ENCODE results near the gene FXYD2. TPM values are rescaled to one million over a fixed set of nuclear protein-coding genes. Genes with fewer than 3 reads are reported as not detected.
A peak's percentile ranks its signal among the peaks of the same experiment; 100 is the strongest.

Gene FXYD2
- total RNA-seq, 2 experiments from 2014 or later = 1.7 to 2.1 TPM

DNA sequence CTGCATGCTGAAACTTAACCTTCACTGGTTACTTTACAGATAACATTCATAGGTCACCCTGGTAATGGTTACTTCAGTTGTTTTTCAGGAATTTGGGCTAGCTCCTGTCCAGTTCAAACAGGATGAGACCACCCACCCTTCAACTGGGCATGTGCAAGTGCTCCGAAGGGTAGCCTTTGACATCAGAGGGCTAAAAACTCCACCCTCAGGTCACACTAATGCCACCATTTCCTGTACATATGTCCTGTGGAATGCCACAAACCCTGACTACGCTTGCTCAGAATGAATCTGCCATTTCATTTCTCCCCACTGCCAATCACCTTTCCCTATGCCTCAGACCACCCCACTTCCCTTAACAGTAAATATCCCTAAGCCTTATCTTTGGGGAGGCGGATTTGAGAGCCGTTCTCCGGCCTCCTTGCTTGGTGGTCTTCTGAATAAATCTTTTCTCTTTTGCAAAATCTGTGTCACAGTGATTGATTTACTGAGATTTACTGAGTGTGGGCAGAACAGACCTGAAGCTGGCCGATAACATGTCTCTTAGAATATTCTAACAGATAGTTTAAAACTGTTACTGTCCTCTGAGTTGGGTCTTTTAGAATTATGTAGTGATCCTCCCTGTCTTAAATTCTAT is 25.4 kb upstream of the FXYD2 start:
- peak in 1 of 14 experiments; percentile 41 for DNase-seq
- intact Hi-C loops (cut with DNase I, micrococcal nuclease) = loop anchor here in 1 of 2 experiments (10.0 kb wide), 1 partner anchor 325 kb away; the partner anchor contains the start of gene SCN2B
- Mint-ChIP-seq H3K4me3 (no peak overlapping the region), H3K36me3 (ENCODE audit: low read depth) (no peaks in the 10 kb centered on the region), H3K9me3 (peaks cover 3% of the 10 kb centered on the region), H3K27me3 (peaks cover 4% of the 10 kb centered on the region), H3K4me1 (ENCODE audit: low read depth) (no peaks in the 10 kb centered on the region), H3K27ac (no peak overlapping the region)
- no peak for TF ChIP-seq CTCF (IDR thresholded peaks at IDR 0.05)
- no peak for ATAC-seq (ENCODE audit: poor library complexity)
- H3K27me3 ChIP-seq (ENCODE audit: control insufficient read depth in 1 of 2, insufficient read depth in 2 of 2, low read length in 2 of 2) = no peaks in the 10 kb centered on the region
- H3K4me1 ChIP-seq (ENCODE audit: insufficient read depth, low read length) = peaks cover 6% of the 10 kb centered on the region
- H3K27ac ChIP-seq (ENCODE audit: low read depth in 1 of 2, low read length in 2 of 2) = no peak overlapping the region
- ChIA-PET POLR2A (interaction anchor here (0.7 to 1.1 kb wide), 2 partner anchors 137 to 227 kb away, joined by 3 to 4 read pairs; no protein-coding TSS in a partner anchor), CTCF (interaction anchor here (1.4 to 2.2 kb wide), 2 partner anchors 203 to 204 kb away, joined by 4 to 5 read pairs; no protein-coding TSS in a partner anchor)
- H3K36me3 ChIP-seq (ENCODE audit: insufficient read depth, low read length) = no peaks in the 10 kb centered on the region
- H3K4me3 ChIP-seq (ENCODE audit: low read length) = no peak overlapping the region
- H3K9me3 ChIP-seq (ENCODE audit: control insufficient read depth in 1 of 2, insufficient read depth in 1 of 2, low read length in 2 of 2) = no peaks in the 10 kb centered on the region

DNA sequence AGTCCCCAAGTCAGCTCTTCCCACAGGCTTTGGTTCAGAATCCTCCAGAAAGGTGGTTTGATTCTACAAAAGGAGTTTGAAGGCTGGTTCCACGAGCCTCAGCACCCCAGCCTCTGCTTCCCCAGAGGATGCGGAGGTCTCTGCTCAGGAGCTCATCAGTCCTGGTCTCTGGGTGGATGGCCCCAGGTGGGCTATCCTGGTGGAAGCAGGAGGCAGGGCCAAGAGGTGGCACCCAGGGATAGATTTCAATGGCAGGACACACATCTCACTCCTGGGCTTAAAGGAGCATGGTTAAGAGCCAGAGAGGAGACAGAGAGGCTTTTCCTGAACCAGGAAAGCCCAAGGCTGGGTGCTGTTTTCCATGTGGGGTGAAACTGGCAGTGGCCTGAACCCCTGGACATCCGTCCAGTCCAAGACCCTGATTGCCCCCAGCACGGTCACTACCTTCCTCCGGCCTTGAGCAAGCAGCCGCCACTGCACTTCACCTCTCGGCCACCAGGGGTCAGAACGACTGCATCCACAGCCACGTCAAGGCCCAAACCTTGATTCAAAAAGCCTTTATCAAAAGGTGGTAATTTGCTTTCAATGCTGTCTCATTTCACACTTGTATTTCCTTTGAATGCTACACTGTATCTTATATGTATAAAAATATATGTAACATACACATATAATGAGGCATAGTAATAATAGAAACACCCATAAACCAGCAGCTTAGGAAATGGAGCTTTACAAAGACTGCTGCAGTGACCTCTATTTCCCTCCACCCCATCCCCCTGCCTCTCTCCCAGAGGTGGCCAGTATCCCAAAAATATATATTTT is 19.3 kb upstream of the FXYD2 start:
- ChIA-PET POLR2A (interaction anchor here (0.6 to 1.9 kb wide), 3 partner anchors 201 to 651 kb away, joined by 3 to 10 read pairs (median 5); no protein-coding TSS in a partner anchor), CTCF (interaction anchor here (0.9 to 3.8 kb wide), 9 partner anchors 21 to 209 kb away, joined by 3 to 33 read pairs (median 4); no protein-coding TSS in a partner anchor)
- Histone ChIP-seq H3K36me3 (ENCODE audit: insufficient read depth, low read length) (no peaks in the 10 kb centered on the region), H3K9me3 (ENCODE audit: control insufficient read depth in 1 of 2, insufficient read depth in 1 of 2, low read length in 2 of 2) (no peaks in the 10 kb centered on the region), H3K4me3 (ENCODE audit: low read length) (no peak overlapping the region), H3K27ac (ENCODE audit: low read depth in 1 of 2, low read length in 2 of 2) (no peak overlapping the region), H3K27me3 (ENCODE audit: control insufficient read depth in 1 of 2, insufficient read depth in 2 of 2, low read length in 2 of 2) (no peaks in the 10 kb centered on the region), H3K4me1 (ENCODE audit: insufficient read depth, low read length) (peaks cover 18% of the 10 kb centered on the region)
- Mint-ChIP-seq H3K27me3 (no peaks in the 10 kb centered on the region), H3K36me3 (ENCODE audit: low read depth) (no peaks in the 10 kb centered on the region), H3K4me1 (ENCODE audit: low read depth) (no peaks in the 10 kb centered on the region), H3K27ac (no peak overlapping the region), H3K9me3 (no peaks in the 10 kb centered on the region), H3K4me3 (no peak overlapping the region)
- peak; percentile 98 for TF ChIP-seq CTCF (IDR thresholded peaks at IDR 0.05)
- DNase-seq (peak; percentile 67 to 91 (median 82)), ATAC-seq (ENCODE audit: poor library complexity) (peak; percentile 91)
- intact Hi-C loops (cut with DNase I, micrococcal nuclease) = loop anchor here (1.0 to 10.0 kb wide), 4 partner anchors 37 to 331 kb away; partner anchors contain the start of gene SCN2B (in 1 of the 2)

DNA sequence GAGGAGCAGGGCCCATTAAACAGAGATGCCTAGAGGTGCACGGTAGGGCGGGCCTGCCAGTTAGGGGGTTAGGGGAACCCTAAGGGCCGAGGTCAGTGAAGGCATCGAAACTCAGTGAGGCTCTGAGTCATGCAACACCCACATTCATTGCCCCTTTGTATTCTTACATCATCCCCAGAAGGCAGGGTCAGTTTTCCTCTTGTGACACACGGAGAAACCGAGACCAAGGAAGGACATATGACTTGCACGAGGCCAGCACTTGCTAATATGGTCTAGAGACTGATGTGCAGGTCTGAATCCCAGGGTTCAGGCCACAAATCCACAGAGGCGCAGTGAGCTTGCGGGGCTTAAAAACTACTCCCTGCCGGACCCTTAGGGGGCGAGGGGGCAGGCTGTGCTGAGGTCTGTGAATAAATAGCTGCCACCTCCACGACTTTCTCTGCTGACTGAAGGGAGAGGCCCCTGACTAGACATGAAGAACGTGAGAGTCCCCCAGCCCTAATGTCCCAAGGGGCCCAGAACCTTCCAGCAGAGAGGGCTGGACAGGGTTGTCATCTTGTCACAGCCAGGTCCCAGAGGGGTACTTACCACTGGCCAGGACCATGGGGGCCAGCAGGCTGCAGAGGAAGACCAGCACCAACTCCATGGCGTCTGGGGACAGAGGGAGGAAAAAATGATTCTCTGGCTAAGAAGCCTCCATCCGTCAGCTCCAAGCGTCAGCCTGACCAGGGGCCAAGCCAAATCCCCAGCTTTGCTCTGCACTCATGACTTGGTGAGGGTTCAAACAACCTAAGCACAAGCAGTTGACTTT is 17.8 kb upstream of the FXYD2 start:
- Mint-ChIP-seq H3K4me1 (ENCODE audit: low read depth) (no peaks in the 10 kb centered on the region), H3K9me3 (no peaks in the 10 kb centered on the region), H3K27ac (no peak overlapping the region), H3K36me3 (ENCODE audit: low read depth) (no peaks in the 10 kb centered on the region), H3K27me3 (no peaks in the 10 kb centered on the region), H3K4me3 (no peak overlapping the region)
- H3K4me1 ChIP-seq (ENCODE audit: insufficient read depth, low read length) = peaks cover 18% of the 10 kb centered on the region
- ChIA-PET POLR2A (interaction anchor here (0.9 to 1.9 kb wide), 2 partner anchors 108 to 203 kb away, joined by 3 to 5 read pairs; no protein-coding TSS in a partner anchor), CTCF (interaction anchor here (0.9 to 3.8 kb wide), 6 partner anchors 19 to 211 kb away, joined by 3 to 33 read pairs (median 10); no protein-coding TSS in a partner anchor)
- ATAC-seq (ENCODE audit: poor library complexity) = no peak
- H3K27ac ChIP-seq (ENCODE audit: low read depth in 1 of 2, low read length in 2 of 2) = peak overlapping the region in 1 of 2 donors; percentile 55
- no peaks in the 10 kb centered on the region for H3K36me3 ChIP-seq (ENCODE audit: insufficient read depth, low read length)
- DNase-seq = peak in 3 of 14 experiments; percentile 12 to 76 (median 66)
- TF ChIP-seq CTCF (IDR thresholded peaks at IDR 0.05) = no peak
- H3K4me3 ChIP-seq (ENCODE audit: low read length) = no peak overlapping the region
- no peaks in the 10 kb centered on the region for H3K27me3 ChIP-seq (ENCODE audit: control insufficient read depth in 1 of 2, insufficient read depth in 2 of 2, low read length in 2 of 2)
- intact Hi-C loops (cut with DNase I, micrococcal nuclease) = loop anchor here in 1 of 2 experiments (10.0 kb wide), 1 partner anchor 332 kb away; the partner anchor contains the start of gene SCN2B
- no peaks in the 10 kb centered on the region for H3K9me3 ChIP-seq (ENCODE audit: control insufficient read depth in 1 of 2, insufficient read depth in 1 of 2, low read length in 2 of 2)
